NCI-H748 treated with DMSO at 0.1 percent for 48 hours (cell line): ENCODE measurements around the gene ZNF462.
"Not testable (repeated sequence)": the region's sequence is repeated elsewhere in the genome, so short reads cannot be mapped to it uniquely, and the experiment has no call there.

Experiments used
- DNase-seq: peaks from one replicate; lab custom pipeline; 2025; lab: John Stamatoyannopoulos, UW

ZNF462 gene

DNA sequence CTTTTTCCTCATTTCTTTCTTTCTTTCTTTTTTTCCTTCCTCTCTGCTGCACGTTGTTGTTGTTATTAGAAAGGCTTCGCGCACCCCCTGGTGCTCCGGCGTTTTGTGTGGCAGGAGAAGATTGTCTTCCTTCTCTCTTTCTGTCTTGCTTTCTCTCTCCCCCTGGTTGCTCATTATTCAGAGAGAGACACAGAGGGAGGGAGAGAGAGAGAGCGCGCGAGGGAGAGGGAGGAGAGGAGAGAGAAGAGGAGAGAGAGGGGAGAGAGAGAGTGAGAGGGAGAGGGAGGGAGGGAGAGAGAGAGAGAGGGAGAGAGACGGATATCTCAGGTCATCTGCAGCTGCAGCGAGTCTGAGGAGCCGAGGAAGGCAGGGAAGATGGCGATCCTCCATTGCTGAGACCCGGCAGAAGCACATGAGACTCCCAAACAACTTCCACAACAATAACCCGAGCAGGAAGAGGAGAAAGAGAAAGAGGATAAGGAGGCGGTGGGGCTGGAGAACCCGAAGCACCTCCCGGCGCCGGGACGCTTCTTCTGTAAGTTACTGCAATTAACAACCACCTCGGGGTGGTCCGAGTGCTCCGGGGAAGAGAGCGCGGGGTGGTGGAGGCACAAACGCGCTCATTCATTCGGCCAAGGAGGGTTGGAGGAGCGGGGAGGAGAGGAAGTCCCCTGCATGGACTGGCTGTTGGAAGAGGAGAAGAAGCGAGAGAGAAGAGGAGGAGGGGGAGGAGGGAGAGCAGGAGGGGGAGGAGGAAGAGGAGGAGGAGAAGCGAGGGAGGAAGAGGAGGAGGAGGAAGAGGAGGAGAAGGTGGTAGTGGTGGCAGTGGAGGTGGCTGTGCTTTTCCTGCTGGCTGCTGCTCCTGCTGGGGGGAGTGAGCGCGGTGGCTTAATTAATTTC, at the start of gene ZNF462:
Gene ZNF462, plus strand, starts transcription at position 346 of the 900 bp plus-strand sequence. CDS start 60,218 bp downstream, outside the sequence.
- DNase-seq, result peak; percentile 66

DNA sequence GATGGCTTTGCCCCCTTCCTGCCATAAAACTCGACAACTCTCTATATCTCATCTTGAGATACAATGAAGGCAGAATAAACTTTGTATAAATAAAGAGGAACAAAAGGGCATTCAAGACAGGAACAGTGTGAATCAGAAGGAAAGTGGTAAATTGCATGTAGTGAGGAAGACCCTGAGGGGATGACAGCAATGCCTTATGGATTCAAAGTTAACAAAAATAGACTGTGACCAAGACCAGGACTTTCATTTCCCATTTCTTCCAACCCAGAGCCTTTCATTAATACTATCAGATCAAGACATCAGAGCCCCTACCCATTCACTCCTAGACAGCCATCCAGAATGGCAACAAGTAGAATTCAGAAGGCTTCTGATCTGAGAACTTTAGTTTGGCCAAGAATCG, 46.4 kb upstream of the ZNF462 start:
- DNase-seq, result no peak

- DNase-seq, result no peak
Observed at GRCh38 chr9:106818034-106818433, 44.9 kb upstream of the ZNF462 start.

DNA sequence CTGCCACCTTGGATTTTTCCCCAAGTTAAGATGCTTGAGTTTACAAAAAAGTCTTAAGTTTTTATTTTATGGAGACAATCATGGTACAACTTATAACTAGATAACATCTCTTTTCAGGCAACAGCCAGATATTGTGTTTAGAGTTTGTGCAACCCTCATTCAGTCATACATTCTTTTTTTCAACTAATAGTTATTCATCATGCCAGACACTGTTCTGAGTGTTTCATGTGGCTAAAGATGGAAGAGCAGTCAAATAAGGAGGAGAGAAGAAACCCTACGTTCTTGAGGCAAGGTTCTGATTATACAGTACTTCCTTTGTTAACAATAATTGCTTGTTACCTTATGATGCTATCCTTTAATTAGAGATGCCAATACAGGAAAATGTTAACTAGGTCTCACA, 42.1 kb upstream of the ZNF462 start:
- DNase-seq, result no peak

GRCh38 chr9:106828070-106828469, 34.9 kb upstream of the ZNF462 start:
- DNase-seq, result no peak

- DNase-seq, result no peak
Observed at GRCh38 chr9:106828965-106829364, 34.0 kb upstream of the ZNF462 start.

GRCh38 chr9:106829666-106830408, 33.1 kb upstream of the ZNF462 start:
- no peak for DNase-seq

- no peak for DNase-seq
Observed at GRCh38 chr9:106830527-106831150, 32.3 kb upstream of the ZNF462 start.

DNA sequence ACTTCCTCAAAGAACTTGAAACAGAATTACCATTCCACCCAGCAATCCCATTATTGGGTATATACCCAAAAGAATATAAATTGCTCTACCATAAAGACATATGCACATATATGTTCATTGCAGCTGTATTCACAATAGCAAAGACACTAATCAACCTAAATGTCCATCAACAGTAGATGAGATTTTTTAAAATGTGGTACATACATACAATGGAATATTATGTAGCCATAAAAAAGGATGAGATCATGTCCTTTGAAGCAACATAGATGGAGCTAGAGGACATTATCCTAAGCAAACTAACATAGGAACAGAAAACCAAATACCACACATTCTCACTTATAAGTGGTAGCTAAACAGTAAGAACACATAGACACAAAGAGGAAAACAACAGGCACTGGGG, 28.1 kb upstream of the ZNF462 start:
- no peak for DNase-seq

- DNase-seq, result no peak
Observed at GRCh38 chr9:106835840-106836239, 27.1 kb upstream of the ZNF462 start.

DNA sequence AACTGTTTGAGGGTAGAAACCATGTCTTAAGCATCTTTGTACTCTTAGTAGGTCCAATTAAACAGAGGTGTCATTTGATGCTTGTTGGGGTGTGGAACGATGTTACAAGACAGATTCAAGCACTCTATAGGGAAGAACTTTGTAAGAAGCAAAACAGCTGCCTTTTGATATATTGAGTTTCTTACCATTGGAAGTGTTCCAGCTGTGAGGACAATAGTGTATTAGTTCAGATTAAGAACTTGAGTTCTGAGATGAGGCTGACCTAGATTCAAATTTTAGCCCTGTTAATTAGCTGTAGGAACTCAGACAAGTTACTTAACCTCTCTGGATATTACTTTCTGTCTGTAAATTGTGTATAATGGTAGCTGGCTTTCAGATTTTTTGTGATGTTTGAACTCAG, 19.6 kb upstream of the ZNF462 start:
- DNase-seq, result no peak

DNA sequence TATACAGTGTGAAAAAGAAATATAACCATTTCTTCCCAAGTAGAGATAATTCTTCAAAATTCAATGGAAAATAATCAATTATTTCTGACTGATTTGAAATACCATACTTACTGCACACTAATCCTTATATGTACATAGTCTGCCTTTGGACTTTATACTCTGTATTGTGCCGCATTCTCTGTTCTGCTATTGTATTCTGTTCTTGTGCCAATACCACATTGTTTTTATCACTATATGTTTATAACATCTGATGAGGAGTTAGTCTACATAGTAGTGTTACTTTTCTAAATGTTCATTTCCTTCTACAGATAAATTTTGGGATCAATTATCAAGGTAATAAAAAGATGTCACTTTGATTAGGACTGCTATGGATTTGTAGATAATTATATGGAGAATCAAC, 16.7 kb upstream of the ZNF462 start:
- no peak for DNase-seq

DNA sequence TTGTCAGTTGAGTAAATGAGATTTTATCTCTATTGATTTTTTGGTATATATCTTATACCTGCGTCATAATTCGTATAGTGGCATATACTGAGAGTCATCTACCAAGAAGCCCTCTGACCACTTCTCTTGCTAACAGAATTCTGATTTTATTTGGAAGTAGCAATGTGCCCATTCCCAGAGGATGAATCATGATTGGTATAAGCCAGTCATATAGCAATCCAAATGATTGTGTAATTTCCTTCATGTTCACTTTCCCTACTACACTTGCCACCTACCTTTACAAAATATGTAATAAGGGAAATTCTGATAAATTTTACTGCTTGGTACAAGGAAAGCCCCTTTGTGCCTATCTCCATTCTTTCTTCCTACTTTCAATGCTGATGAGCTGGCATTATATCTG, 16.1 kb upstream of the ZNF462 start:
- DNase-seq, result no peak

GRCh38 chr9:106851640-106852039, 11.3 kb upstream of the ZNF462 start:
- not testable (repeated sequence) for DNase-seq

- no peak for DNase-seq
Observed at GRCh38 chr9:106857811-106858470, 5.0 kb upstream of the ZNF462 start.

DNA sequence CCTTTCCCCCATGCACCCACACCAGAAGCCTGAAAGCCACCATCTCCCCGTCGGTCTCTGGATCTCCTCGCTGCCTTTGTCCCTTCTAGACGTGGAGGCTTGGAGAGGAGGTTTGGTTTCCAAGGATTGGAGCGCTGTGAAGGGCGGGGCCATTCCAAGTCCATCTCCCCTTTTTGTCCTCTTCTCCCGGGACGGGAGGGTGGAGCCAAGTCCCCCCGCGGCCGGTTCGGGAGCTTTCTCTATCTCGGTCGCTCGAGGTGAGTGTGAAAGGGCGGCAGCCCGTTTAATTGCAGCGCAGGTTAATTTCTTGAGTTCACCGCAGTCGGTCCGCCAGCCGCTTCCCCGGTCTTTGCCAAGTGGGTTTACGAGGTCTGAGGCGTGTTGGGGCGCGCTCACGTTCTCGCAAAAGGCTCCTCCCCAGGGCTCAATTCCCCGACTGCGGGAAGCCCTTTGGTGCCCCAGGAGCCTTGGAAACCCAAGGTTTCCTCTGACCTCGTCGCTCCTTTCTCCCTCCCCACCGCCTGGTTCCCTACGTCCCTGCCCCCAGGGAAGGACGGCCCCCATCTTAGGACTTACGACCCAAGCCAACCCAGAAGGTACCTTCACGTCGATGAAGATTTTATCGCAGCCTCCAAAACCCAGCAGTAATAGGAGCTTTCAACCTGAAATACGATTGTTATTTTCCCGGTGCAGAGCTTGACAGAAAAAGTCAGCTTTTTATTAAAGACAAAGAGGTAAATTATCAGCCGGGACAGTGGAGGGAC, 2.8 kb upstream of the ZNF462 start:
- DNase-seq, result peak; percentile 53

DNA sequence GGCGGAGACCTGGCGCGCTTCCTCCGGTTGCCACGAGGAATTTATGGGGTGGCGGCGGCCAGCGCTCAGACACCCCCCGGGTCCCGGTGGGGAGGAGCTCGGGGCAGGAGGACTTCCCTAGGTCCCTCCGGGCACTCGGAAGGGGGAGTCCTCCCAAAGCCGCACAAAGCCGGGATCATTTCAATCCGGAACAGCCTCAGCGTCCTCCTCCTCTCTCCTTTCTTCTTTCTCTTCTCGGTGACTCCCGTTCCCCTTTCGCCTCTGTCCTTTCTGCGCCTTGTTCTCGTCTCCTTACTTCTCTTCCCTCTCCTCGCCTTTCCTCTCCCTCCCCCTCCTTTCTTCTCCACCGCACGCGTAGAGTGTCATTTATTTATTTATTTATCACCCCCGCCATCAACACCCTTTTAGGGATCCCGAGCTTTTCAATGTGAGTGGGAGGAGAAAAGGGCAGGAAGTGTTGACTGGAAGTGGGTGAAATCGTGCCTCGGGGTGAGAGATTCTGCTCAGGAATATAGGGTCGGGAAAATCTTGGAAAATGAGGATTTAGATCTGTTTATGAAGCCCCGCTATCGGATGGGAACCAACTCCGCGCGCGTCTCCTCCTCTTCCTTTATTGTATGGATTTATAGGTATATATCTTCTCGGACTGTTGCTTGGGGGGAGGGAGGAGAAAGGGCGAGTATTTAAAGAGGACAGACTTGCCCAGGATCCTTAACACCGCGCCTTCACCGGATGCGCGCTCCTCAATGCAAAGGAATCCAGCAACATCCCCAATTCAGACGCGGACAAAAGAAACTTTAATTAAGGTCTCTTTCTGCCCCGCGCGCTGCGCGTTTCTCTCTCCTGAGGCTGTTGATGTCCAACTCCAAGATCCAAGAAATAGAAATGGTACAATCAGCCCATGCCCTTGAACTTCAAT, 2.0 kb upstream of the ZNF462 start:
- no peak for DNase-seq

DNA sequence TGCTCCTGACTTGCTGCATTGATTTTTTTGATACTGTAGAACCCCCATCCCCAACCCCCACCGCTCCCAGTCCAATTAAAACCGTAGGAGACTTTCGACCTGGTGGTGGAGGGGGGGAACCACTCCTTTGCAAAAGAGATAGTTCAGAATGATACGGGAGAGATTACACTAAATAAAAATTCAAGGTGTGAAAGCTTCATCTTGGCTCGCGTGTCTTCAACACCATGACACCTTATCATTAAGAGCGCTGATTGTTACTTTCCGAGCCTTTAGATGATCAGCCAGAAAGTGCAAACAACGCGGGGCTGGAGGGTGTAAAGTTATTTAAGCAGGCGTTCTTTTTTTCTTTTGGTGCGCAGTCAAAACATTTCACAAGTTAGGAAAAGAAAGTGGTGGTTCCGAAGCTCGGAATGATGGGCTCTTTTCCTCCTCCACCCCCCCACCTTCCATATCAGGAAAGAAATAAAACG, 1.3 kb upstream of the ZNF462 start:
- DNase-seq, result no peak

GRCh38 chr9:106862110-106862820, 701 bp upstream of the ZNF462 start:
- peak; percentile 43 for DNase-seq
